ENCODE results near the gene TSPO2. TPM values are rescaled to one million over a fixed set of nuclear protein-coding genes. Genes with fewer than 3 reads are reported as not detected.

TSPO2 gene
- total and polyA plus RNA-seq, 2 of the 13 experiments (the other 11 are each of a cell fraction or from before 2014, with no cell fraction given) = 0.55 TPM; not detected in 1

DNA sequence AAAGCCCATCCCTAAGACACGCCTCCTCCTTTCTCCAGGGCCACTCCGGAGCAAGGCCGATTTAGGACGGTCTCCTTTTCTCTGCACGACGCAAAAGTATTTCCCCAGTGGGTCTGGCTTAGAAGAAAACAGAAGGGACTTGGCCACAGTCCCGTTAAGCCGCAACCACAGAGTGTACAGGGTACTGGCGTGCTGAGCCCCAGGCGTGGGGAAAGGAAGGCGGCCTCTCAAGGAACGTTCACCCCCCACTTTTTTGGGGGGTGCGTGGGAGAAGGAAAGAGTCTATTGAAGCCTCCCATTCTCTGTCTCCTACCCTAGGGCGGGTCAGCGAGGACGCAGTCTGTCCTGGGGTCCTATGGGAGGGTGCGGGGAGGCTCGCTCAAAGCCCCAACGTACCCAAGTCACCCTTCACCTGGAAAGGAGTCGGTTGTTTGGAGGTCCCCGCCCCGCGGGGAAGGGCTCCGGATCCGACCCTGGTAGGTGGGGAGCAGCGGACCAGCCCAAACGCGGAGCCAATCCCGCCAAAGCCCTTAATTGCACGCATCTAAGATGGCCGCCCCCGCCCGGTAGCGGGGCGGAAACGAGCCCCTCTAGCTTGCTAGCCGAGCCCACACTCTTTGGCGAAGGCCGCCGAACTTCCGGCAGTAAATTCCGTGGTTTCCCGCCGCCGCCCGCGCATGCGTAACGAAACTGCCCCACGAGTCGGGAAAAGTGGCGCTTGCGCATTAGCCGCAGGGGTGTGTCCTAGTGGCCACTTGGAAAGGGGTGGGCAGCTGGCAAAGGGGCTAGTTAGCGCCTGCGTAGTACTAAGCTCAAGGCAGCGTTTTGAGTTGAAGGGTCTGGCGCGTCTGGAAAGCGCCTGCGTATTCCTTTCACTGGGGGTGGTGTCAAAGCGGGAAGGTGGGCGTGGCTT, 29.9 kb downstream of the TSPO2 start, which contains the start of gene OARD1 (continued):
- TF ChIP-seq ARID4A (CRISPR knock-in tag; IDR thresholded peaks at IDR 0.05; ENCODE audit: borderline replicate concordance) = peak; percentile 86
- peak; percentile 22; the same call in 1 of the 2 replicates for TF ChIP-seq ZNF607 (CRISPR knock-in tag; IDR thresholded peaks at IDR 0.05; ENCODE audit: borderline replicate concordance)
- TF ChIP-seq PAWR (CRISPR knock-in tag; IDR thresholded peaks at IDR 0.05; ENCODE audit: borderline replicate concordance) = no peak
- TF ChIP-seq, protein P1, sequence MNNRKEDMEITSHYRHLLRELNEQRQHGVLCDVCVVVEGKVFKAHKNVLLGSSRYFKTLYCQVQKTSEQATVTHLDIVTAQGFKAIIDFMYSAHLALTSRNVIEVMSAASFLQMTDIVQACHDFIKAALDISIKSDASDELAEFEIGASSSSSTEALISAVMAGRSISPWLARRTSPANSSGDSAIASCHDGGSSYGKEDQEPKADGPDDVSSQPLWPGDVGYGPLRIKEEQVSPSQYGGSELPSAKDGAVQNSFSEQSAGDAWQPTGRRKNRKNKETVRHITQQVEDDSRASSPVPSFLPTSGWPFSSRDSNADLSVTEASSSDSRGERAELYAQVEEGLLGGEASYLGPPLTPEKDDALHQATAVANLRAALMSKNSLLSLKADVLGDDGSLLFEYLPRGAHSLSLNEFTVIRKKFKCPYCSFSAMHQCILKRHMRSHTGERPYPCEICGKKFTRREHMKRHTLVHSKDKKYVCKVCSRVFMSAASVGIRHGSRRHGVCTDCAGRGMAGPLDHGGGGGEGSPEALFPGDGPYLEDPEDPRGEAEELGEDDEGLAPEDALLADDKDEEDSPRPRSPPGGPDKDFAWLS (CRISPR knock-in tag; IDR thresholded peaks at IDR 0.05; ENCODE audit: borderline replicate concordance) = no peak
- TF ChIP-seq DMTF1 (CRISPR knock-in tag; IDR thresholded peaks at IDR 0.05) = no peak
- TF ChIP-seq NFRKB (IDR thresholded peaks at IDR 0.05) = no peak; the same call in 1 of the 2 replicates
- TF ChIP-seq SAP130 (CRISPR knock-in tag; IDR thresholded peaks at IDR 0.05; ENCODE audit: low read depth) = peak; percentile 84
- TF ChIP-seq CCDC6 (CRISPR knock-in tag; IDR thresholded peaks at IDR 0.05) = peak; percentile 57; the same call in 1 of the 2 replicates
- TF ChIP-seq ZNF598 (CRISPR knock-in tag; IDR thresholded peaks at IDR 0.05; ENCODE audit: borderline replicate concordance) = peak; percentile 69; the same call in 1 of the 2 replicates
- 0 out of 2 replicates have a peak, but pooled peaks have one; percentile 28 for TF ChIP-seq ZSCAN22 (CRISPR knock-in tag; IDR thresholded peaks at IDR 0.05)
- TF ChIP-seq HDAC6 (IDR thresholded peaks at IDR 0.05; ENCODE audit: low read depth, low read length) = no peak
- TF ChIP-seq SCMH1 (CRISPR knock-in tag; IDR thresholded peaks at IDR 0.05; ENCODE audit: borderline replicate concordance) = no peak
- no peak for TF ChIP-seq CBX2 (IDR thresholded peaks at IDR 0.05; ENCODE audit: low read depth, low read length)
- no peak for TF ChIP-seq CBX2 (CRISPR knock-in tag; IDR thresholded peaks at IDR 0.05; ENCODE audit: low read depth)
- TF ChIP-seq AGO2 (optimal IDR thresholded peaks at IDR 0.05; ENCODE audit: low read depth, low read length) = peak; percentile 91
- TF ChIP-seq ZNF776 (CRISPR knock-in tag; IDR thresholded peaks at IDR 0.05) = no peak; the same call in 1 of the 2 replicates
- TF ChIP-seq ZSCAN25 (CRISPR knock-in tag; IDR thresholded peaks at IDR 0.05) = no peak
- peak; percentile 85; the same call in 1 of the 2 replicates for TF ChIP-seq ZNF44 (CRISPR knock-in tag; IDR thresholded peaks at IDR 0.05)
- TF ChIP-seq LCORL (IDR thresholded peaks at IDR 0.05) = 0 out of 2 replicates have a peak, but pooled peaks have one; percentile 64
- TF ChIP-seq LCORL (CRISPR knock-in tag; IDR thresholded peaks at IDR 0.05) = peak; percentile 69; the same call in 1 of the 2 replicates
- TF ChIP-seq REL (CRISPR knock-in tag; conservative IDR thresholded peaks at IDR 0.05) = no peak
- no peak for TF ChIP-seq ARID2 (CRISPR knock-in tag; IDR thresholded peaks at IDR 0.05; ENCODE audit: borderline replicate concordance)

Measured in HepG2 (cell line).